M059J (cell line): ENCODE results near the gene GM2A. TPM values are rescaled to one million over a fixed set of nuclear protein-coding genes. Genes with fewer than 3 reads are reported as not detected.
"Not testable (repeated sequence)": the region's sequence is repeated elsewhere in the genome, so short reads cannot be mapped to it uniquely, and the experiment has no call there.

ENCODE experiments used
- DNase-seq: peaks from one replicate; pipeline ENCODE4 v3.0.0-alpha.2; 2012; ENCODE audit warnings: low read depth
- total RNA-seq: library from RNA; depleted of rRNA; stranded (reverse); fragments of >200 nt; shearing (Covaris generic); gene quantifications from 2 replicates; pipeline ENCODE4 v1.2.3, GENCODE V29; 2014

The GM2A gene
- total RNA-seq, 1 experiment from 2014 or later = 30.9 TPM

DNA sequence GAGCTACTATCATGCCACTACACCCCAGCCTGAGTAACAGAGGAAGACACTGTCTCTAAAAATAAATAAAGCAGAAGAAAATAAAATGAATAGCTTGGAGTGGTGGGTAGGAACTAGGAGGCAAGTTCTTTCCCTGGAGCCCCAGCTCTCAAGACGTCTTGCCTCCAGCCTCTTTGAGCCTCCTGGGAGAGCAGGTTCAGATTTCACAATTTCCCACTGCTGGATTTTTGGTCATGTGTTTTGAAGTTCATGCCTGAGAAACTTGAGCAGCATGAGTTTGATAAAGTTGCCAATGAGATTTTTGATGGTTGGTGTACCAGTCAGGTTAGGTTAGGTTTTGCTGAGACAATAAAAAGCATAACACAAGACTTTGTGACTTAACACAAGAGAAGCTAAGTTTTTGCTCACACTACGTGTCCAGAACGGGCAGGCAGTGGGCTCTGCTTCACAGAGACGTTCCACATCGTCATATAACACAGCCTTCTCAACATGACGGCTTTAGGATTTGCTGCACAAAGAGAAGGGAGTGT, 25.0 kb upstream of the GM2A start:
- no peak for DNase-seq

DNA sequence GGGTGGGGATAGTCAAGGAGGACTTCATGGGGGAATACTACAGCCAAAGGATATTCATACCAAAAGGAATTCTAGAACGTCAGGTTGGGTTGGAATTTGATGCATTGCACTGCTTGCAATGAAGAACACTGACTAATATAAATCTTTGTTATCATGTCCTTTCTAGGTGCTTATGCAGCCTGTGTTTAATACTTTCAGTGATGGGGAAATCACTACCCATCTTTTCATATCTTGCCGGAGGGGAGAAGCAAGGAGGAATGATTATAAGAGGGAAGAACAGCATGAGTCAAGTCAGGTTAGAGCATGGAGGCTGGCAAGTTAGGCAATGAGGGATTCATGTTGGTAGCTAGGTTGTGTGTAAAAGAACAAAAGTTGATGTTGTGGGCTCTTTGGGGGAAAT, 24.0 kb upstream of the GM2A start:
- no peak for DNase-seq

DNA sequence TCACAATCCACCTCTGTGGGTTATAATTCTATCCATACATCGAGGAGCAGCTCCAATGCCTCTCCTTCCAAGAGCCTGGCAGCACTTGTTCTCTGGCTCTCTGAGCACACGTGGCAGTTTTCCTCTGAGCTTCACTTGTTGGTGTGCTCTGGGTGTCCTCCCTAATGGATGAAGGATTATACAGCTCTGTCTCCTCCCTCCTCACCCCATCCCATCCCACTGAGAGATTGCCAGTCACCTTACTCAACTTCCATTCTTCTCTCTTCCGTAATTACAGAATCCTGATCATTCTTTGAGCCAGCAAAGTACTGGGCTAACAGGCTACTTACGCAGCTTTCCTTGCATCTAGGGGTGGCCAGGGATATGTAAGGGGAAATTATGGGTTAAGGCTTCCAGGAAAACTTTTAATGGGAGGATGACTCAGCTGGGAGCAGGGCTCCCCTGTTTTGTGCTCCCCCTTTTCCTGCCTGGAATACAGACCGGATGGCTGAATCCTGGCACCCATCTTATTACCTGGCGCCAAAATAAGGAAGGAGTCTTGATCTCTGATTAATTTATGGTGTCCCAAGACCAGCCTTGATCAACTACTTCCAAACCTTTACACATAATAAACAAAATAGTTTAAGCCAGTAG, 22.8 kb upstream of the GM2A start:
- no peak for DNase-seq

DNA sequence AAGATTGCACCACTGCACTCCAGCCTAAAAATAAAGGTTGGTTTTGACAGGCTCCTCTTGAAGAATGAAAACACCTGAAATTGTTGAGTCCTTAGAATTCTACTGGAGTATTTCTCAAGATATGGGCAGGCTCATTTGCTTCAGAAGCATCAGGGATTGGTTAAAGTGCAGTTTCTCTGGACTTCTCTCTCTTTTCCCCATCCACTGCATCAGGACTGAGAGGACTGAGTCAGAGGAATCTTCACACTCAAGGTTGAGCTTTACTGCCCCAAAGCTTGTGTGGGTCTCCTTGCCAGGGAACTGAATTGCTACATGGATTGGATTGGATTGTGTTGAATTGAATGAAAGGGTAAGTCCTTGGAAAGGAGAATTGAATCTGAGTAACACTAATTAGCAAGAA, 21.6 kb upstream of the GM2A start:
- DNase-seq = no peak

DNA sequence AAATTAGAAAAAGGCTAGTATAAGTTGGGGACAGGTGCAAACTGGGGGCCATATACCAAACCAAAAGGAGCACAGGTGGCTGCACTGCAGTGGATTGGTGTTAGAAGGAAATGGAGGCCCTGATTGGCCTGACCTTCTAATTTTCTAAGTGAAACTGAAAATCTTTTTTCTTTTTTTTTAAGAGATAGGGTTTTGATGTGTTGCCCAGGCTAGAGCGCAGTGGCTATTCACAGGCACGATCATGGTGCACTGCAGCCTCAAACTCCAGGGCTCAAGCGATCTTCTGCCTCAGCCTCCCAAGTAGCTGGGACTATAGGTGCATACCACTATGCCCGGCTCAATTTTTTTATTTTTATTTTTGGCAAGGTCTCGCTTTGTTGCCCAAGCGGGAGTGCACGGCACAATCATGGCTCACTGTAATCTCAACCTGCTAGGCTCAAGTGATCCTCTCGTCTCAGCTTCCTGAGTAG, 19.3 kb upstream of the GM2A start:
- no peak for DNase-seq

DNA sequence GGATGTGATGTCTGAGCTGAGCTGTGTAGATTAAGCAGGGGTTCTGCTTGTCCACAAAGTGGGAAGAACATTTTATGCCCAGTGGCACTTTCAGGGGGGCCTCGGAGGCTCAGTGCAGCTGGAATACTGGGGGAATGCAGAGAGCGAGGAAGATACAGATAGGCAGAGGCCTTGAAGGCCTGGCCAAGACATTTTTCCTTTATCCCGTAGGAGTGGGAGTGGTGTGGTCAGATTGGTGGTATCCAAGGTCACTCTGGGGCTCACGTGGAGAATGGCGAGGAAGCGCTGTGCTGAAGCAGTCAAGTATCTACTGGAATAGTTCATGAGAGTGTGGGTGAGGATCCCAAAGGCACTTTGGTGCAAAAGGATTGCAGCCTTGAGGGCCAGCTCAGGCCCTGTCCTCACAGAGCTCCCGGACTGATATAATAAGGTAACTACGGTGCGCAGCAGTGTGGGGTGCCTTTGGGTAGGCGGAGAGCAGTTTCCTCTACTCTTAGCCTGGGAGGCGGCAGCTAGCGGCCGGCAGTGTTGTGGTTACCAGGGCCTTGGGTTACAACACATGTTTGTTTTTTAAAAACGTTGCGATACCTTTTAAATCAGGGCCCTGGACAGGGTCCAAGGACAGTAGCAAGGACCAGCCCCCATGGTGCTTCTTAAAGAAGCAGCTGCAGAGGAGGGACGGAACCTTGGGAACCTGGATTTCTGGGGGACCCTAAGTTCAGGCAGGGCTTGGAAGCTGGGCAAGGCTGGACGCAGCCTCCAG, 18.3 kb upstream of the GM2A start:
- DNase-seq = peak; percentile 47

DNA sequence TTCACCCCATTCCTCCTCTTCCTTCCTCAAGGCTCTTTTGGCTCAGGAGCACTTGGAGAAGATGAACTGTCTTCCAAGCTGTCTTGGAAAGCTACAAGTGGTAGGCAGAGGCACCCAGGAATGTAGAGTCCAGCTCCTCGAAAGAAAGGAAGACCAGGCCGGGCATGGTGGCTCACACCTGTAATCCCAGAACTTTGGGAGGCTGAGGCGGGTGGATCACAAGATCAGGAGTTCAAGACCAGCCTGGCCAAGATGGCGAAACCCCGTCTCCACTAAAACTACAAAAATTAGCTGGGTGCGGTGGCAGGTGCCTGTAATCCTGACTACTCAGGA, 17.8 kb upstream of the GM2A start:
- not testable (repeated sequence) for DNase-seq

DNA sequence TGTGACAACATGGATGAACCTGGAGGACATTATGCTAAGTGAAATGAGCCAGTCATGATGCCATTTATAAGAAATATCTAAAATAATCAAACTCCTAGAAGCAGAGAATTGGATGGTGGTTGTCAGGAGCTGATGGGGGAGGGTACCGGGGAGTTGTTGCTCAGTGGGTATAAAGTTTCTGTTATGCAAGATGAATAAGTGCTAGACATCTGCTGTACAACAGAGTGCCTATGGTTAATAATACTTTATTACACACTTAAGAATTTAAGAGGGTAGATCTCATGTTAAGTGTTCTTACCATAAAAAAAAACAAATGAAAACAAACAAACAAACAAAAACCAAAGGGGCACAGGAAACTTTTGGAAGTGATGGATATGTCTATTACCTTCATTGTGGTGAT, 16.1 kb upstream of the GM2A start:
- no peak for DNase-seq

DNA sequence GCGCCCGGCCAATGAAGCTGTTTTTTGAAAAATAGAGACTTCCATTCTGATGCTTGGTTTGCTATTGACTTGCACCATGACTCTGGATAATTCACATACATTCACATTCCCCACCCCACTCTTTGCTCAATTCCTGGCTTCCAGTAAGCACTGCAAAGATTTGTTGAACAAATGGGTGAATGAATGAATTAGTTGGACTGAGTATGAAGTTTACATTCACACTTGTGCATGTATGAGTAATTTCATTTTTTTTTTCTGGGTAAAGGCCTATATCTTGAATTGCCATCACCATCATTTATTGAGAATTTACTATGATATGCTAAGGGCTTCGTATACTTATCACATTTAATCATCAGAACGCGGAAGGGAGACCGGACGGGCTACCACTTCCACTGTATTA, 15.3 kb upstream of the GM2A start:
- no peak for DNase-seq

DNA sequence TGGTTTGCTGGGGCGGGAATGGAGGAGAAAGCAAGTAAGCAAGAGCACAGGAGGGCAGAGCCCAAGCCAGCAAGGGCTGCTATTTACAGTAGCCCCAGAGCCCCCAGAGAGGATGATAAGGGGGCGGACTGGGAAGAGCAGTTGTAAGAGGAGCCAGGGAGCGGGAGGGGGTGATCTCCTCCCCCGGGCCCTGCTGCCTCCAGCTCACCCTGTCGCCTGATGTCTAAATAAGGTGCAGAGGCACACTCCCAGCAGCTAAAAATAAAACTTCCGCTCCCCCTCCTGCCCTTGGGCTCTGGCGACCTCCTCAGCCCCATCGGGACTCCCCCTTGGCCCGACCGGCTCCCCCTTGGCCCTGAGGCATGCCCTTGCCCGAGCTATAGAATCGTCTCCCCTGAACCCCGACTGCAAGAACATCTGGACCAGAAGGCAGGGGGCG, 14.7 kb upstream of the GM2A start:
- DNase-seq = no peak

DNA sequence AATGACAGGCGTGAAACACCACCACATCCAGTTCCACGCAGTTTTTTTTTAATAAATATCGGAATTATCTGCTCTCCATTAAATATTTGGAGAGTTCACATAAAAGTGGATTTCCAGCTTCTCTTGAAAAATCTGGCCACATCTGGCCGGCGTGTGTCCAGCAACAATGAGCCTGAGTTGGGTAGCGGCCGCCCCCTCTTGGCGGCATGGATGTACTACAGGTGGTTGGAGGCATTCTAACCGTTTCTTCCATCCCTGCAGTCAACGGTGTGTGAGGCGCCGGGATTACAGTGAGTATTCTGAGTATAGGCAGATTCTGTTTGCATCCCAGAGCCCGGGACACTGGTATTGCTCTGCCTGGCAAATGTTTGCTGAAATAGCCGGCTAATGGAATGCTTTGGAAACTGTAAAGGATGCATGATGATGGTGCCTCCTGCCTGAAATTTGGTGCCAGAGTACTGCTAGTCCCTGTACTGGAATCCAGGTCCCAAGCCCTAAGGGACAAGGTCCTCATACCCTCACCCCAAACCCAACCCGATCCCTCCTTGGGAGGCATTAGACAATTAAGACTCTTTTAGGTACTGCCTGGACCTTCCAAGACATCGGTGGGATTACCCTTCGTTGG, 13.6 kb upstream of the GM2A start:
- DNase-seq = peak; percentile 58

DNA sequence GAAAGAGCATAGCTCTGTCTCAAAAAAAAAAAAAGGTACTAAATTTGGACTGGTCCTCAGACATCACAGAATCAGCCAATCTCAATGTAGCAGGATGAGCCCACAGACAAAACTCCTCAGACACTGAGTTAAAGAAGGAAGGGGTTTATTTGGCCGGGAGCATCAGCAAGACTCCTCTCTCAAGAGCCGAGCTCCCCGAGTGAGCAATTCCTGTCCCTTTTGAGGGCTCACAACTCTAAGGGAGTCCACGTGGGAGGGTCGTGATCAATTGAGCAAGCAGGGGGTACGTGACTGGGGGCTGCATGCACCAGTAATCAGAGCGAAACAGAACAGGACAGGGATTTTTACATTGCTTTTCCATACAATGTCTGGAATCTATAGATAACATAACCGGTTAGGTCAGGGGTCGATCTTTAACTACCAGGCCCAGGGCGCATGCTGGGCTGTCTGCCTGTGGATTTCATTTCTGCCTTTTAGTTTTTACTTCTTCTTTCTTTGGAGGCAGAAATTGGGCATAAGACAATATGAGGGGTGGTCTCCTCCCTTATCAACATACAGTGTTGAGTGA, 12.6 kb upstream of the GM2A start:
- DNase-seq = not testable (repeated sequence)

DNA sequence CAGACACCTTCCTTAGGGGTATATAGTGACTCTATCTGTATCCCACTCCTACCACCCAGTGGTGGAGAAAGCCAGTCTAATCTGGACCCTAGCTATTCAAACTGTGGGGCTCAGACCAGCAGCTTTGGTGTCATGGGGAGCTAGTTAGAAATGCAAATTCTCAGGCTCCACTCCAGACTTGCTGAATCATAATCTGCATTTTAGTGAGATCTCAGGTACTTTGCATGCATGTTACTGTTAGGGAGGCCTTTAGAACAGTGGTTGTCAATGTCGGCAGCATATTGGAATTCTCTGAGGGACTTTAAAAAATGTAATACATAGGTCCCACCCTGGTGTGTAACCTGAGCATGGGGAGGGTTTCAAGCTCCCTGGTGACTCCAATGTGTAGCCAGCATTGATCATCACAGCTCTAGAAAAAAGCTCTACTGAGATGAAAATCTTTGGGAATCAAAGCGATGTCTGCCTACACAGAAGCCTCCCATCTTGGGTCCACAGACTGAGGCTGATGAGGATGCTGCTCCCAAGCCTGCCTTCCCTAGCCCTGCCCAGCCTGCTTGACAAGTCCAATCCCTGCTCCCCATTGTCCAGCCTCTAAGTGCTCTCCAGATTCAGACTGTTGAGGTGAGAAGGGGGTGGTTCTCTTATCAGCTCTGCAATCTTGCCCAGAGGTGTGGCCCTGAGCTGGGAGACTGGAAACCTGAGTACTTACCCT, 11.9 kb upstream of the GM2A start:
- no peak for DNase-seq

DNA sequence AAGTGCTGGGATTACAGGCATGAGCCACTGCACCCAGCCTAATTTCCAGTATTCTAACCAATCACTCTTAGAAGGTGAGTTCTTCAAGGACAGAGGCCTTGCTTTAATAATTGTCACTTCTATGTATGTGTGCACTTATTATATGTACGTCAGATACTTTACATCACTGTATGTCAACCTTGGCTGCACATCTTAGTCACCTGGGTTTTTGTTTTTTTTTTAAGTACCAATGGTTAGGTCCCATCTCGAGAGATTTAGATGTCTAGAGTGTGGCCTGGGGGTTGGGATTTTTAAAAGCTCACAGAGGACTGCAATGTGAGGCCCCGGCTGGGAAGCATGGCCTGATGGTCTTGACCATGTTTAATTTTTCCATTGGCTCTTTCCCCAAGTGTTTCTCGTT, 9.9 kb upstream of the GM2A start:
- no peak for DNase-seq

DNA sequence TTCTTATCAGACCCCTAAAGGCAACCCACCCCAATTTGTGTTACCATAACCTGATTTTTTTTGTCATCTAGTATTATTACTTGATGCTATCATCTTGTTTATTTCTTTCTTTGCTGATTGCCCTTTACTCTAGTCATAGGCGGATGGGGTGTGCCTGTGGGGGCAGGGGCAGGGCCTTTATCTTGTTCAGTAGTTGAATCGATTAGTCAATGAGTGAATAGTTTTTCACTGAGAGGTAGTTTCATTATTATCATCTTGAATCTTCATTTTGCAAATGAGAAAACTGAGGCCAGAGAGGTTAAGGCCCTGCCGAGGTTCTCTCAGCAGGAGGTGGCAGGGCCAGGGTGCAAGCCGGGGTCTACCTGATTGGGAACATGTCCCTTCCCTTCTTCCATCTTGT, 9.4 kb upstream of the GM2A start:
- no peak for DNase-seq

DNA sequence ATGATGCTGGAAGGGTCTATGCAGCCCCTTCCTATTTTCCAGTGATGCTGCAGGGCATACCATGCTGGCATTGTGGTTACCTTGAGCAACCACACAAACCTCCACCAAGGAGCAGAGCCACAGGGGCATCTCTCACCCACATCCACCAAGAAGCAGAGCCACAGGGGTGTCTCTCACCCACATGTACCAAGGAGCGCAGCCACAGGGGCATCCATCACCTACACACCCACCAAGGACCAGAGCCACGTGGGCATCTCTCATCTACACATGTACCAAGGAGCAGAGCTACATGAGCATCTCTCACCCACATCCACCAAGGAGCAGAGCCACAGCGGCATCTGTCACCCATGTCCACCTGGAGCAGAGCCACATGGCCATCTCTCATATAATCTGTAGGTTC, 8.8 kb upstream of the GM2A start:
- no peak for DNase-seq

DNA sequence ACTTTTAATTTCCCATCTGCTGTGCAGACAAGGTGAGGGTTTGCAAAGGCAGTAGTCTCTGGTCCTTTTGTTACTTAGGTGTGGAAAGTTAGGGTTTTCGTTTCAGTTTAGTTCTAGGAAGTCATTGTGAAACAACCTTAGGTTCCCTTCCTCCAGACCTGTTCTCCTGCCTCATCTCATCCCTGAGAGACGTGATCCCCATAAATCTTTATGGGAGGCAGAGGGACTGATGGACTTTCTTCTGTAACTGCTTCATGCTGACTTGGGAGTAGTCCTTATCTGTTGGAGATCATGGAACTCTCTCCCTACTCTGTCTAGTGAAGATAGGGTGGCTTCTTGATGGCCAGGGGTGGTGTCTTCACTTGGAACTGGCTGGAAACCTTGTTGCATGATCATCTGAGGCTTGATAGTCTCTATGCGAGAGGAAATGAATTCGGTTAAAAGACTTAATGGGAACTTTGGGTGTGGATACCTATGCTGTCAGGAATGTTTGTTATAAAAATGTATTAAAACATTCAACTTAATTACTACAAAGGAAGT, 7.2 kb upstream of the GM2A start:
- no peak for DNase-seq

DNA sequence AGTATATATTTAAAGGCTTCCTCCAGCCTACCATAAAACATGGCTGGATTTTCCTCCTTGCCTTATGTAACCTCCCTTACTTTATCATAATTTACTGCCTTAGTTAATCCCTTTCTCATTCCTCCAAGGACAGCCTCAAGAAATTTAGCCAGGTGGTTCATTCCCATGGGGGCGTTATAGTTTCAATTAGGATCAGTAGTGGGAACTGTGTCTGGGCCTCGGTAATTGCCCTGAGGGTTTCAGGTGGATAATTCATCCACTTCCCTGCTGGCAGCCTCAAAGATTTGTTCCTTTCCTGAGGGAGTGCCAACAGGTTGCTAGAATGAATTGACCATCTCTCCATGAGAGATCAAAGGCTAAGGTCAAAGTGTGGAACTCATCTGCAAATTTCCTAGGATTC, 4.3 kb upstream of the GM2A start:
- no peak for DNase-seq

DNA sequence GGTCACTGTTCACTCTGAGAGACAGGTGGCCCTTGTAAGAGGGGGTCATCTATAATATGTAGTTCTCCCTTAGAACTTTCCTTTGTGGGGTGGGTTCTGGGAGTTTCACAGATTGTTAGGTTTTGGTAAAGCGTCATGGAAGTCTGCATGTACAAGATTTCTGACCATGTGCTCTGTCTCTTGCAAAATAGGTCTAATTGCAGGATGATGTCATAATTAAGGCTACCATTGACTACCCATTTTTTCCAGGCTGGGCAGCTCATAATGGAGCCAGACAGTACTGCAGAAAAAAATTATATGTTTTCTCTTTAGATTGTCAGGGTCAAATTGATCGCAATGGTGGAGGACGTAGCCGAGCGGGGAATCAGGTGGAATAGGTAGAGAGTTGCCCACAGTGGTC, 3.7 kb upstream of the GM2A start:
- no peak for DNase-seq

DNA sequence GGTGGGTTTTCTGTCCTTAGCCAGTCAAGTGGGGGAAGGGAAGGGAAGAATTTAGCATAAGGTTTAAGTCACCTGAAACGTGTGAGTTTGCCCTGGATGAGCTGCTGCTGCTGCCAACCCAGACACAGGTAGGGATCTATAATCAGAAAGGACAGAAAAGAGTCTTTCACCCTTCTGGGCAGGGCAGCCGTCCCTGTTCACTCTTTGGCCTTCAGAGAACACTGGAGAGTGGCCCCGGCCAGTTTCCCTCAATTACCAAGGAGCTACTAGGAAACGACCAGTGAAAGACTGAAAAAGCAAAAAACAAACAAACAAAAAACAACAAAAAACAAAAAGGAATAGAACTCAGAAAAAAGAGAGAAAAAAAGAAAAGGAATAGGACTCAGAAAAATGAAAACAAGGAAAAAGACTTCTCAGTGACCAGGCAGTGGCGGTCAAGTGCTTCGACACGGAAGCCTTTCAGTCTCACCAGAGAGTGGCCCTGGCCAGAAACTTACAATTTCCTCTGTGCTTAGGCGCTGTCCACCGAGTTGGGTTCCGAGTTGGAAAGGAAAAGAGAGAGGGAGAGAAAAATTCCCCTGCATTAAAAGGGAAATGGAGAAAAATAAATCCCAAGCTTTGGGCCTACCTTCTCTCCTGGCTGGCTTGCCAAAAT, 2.5 kb upstream of the GM2A start:
- DNase-seq = no peak

DNA sequence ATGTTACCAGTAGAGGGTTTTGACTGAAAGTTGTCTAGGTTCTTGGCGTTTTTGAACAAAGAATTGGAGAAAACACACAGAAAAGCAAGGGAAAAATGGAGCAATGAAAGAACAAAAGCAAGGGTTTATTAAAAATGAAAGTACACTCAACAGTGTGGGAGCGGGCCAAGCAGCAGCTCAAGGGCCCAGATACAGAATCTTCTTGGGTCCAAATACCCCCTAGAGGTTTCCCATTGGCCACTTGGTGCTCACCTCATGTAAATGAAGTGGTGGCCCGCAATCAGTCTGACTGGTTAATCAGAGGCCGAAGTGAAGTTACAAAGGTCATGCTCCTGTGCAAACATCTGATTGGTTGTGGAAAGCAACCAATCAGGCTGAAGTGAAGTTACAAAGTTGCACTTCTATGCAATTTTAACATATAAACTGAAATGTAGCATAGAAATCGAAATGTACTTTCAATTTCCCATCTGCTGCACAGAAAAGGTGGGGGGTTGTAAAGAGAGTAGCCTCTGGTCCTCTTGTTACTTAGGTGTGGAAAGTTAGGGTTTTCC, 1.9 kb upstream of the GM2A start:
- DNase-seq = no peak
